ES-I3 (cell line): ENCODE measurements around the gene PHYHIPL.
"Not testable (repeated sequence)": the region's sequence is repeated elsewhere in the genome, so short reads cannot be mapped to it uniquely, and the experiment has no call there.

Source experiments
- H3K36me3 ChIP-seq: 2 replicates; pipeline ENCODE4 v1.6.1; 2013; ENCODE audit warnings: mild to moderate bottlenecking, low read length, control low read depth, moderate library complexity; ENCODE audit not compliant: insufficient read depth
- H3K4me1 ChIP-seq: 2 replicates; pipeline ENCODE4 v1.6.1; 2013; ENCODE audit warnings: mild to moderate bottlenecking, control low read depth, low read length; ENCODE audit not compliant: insufficient read depth
- H3K9ac ChIP-seq: 2 replicates; pipeline ENCODE4 v1.6.1; 2013; ENCODE audit warnings: low read depth, mild to moderate bottlenecking, low read length, moderate library complexity
- H3K9me3 ChIP-seq: 2 replicates; pipeline ENCODE4 v1.6.1; 2013; ENCODE audit warnings: mild to moderate bottlenecking, low read length, moderate library complexity; ENCODE audit not compliant: control insufficient read depth, insufficient read depth

Gene PHYHIPL

DNA sequence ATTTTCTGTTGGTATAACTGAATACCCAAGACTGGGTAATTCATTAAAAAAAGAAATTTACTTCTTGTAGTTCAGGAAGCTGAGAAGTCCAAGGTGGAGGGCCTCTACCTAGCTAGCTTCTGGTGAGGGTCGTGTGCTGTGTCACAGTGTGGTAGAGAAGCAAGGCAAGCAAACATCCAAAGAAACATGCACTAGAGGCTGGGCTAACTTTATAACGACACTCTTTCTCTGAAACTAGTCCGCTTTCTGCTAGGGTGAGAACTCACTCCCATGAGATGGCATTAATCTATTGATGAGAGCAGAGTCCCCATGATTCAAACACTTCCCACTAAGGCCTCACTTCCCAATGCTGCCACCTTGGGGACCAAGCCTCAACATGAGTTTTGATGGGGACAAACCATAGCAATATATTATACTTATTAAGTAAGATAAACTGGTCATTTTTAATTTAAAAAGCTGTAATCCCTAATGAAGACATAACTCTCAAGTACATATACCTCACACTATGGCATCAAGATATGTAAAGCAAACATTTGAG, 50.8 kb downstream of the PHYHIPL start:
- H3K36me3 ChIP-seq, result no peaks in the 10 kb centered on the region
- H3K9me3 ChIP-seq, result no peaks in the 10 kb centered on the region
- H3K9ac ChIP-seq, result no peak overlapping the region
- H3K4me1 ChIP-seq, result no peaks in the 10 kb centered on the region

DNA sequence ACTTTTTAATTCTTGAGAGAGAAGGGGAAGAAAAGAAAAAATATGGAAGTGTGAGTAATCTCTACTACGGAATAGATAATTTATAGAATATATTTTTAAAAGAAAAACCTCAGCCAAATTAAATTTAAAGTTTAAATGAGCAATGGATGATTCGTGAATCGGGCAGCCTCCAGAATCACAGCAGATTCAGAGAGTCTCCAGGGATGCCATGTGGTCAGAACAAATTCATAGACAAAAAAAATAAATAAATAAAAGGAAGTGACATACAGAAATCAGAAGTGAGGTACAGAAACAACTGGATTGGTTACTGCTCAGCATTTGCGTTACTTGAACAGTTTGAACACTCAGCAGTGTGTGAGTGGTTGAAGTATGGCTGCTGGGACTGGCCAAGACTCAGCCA, 53.0 kb downstream of the PHYHIPL start:
- Histone ChIP-seq H3K36me3 (no peaks in the 10 kb centered on the region), H3K4me1 (no peaks in the 10 kb centered on the region), H3K9me3 (no peaks in the 10 kb centered on the region), H3K9ac (no peak overlapping the region)

DNA sequence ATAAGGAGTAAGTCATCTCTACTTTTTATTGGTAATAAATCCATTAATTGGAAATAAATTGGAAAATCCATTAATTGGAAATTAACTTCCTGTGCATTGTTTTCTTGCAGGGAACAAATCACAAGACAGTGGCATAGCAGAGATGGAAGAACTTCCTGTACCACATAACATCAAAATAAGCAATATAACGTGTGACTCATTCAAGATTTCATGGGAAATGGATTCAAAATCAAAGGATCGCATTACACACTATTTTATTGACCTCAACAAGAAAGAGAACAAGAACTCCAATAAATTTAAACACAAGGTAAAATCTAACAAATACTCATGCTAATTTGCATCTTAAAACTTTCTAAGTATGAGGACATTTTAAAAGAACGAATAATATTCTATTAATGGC, 57.8 kb downstream of the PHYHIPL start:
- Histone ChIP-seq H3K4me1 (no peaks in the 10 kb centered on the region), H3K9ac (no peak overlapping the region), H3K36me3 (no peaks in the 10 kb centered on the region), H3K9me3 (no peaks in the 10 kb centered on the region)

DNA sequence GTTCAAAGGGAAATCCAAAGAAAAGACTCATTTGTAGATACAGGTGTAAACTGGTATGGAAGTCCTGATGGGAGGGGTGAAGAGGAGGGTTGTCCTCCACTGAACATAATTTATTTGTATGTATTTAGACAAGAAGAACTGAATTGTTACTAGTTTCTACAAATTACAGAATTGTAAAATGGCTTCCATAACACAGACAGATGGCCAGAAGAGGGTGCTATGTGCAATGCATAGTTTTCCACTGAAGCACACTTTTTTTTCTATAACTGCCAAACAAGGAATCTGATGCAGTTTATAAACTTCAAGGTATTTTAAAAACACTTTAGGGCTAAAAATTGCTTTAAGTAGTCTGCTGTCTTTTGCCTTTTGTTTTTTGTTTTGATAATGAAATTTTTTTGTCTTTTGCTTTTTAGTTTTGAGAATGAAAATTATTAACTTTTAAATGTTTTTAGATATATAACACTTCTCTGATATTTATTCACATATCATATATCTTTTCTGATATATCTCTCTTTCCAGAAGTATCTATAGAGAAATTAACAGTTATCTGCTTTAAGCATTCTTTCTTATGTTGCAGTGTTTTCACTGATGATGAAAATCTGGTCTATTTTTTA, 58.5 kb downstream of the PHYHIPL start:
- Histone ChIP-seq H3K4me1 (no peaks in the 10 kb centered on the region), H3K9me3 (no peaks in the 10 kb centered on the region), H3K36me3 (no peaks in the 10 kb centered on the region), H3K9ac (no peak overlapping the region)

DNA sequence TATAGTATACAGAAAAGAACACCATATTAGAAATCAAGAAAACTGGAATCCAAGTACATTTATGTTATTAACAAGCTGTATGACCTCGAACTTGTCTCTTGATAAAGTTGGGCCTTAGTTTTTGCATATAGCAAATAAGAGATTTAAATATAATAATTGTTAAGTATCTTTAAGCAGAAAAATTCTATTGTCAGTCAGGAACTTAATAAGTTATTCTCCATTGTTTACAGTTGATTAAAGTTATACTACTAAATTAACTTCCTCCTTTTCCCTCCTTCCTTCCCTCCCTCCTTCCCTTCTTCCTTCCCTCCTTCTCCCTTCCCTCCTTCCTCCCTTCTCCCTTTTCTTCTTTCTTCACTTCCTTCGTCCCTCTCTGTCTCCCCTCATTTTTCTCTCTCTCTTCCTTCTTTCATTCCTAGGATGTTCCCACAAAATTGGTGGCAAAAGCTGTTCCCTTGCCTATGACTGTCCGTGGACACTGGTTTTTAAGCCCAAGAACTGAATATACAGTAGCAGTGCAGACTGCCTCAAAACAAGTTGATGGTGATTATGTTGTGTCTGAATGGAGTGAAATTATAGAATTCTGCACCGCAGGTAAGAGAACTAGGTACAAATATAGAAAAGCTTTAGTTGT, 59.7 kb downstream of the PHYHIPL start:
- Histone ChIP-seq H3K9me3 (no peaks in the 10 kb centered on the region), H3K36me3 (no peaks in the 10 kb centered on the region), H3K4me1 (no peaks in the 10 kb centered on the region), H3K9ac (no peak overlapping the region)

DNA sequence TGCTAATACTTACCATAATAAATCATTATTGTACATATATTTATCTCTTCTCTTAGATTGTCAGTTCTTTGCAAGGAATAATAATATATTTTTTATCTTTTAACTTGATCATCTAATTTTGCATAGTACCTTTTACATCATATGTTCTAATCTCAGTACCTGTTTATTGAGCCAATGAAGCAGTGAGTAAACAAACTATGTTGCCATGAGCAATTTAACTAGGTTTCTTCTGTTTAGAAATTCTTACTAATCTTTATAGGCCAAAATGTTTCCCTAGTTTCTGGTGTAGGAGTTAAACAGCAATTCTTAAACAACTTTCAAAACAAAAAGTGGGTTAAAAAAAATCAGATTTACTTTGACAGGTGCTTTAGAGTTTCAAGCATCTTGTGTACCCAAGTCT, 61.3 kb downstream of the PHYHIPL start:
- H3K9me3 ChIP-seq, result no peaks in the 10 kb centered on the region
- no peaks in the 10 kb centered on the region for H3K4me1 ChIP-seq
- no peak overlapping the region for H3K9ac ChIP-seq
- H3K36me3 ChIP-seq, result no peaks in the 10 kb centered on the region

DNA sequence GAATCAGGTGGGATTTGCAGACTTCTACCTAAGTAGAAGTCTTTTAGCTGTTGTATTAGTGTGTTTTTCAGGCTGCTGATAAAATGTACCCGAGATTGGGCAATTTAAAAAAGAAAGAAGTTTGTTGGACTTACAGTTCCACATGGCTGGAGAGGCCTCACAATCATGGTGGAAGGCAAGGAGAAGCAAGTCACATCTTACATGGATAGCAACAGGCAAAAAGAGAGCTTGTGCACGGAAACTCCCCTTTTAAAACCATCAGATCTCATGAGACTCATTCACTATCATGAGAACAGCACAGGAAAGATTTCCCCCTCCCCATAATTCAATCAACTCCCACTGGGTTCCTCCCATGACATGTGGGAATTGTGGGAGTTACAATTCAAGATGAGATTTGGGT, 62.7 kb downstream of the PHYHIPL start:
- H3K9ac ChIP-seq, H3K36me3 ChIP-seq, H3K4me1 ChIP-seq: not testable (repeated sequence)

DNA sequence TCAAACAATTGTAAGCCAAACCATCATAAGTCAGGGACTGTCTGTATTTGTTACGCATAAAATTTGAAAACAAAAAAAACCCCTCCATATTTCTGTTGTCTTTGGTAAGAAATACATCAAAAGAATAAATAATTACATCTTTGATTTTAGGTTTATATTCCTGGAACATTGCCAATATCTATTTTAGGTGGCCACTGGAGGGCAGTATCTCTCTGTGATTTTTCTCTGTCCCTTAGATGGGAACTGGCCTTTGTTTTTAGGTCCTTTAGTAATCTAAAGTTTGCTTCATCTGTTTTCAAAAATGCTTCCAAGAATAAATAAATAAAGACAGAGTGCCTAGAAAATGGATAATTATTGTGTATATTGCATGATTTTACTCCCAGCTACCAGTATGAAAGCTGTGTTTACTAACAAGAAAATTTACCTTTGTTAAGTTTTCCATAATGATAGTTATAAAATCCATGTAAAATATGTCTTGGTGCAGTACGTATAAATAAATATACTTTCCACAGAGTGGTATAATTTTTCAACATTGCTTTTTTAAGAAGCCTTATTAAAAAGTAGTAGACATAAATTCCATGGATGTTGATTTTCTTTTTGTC, 64.2 kb downstream of the PHYHIPL start:
- H3K9me3 ChIP-seq, result no peaks in the 10 kb centered on the region
- H3K9ac ChIP-seq, result no peak overlapping the region
- H3K36me3 ChIP-seq, result no peaks in the 10 kb centered on the region
- no peaks in the 10 kb centered on the region for H3K4me1 ChIP-seq

More for the DNA sequence above, 62.7 kb downstream of the PHYHIPL start:
- not testable (repeated sequence) for H3K9me3 ChIP-seq

DNA sequence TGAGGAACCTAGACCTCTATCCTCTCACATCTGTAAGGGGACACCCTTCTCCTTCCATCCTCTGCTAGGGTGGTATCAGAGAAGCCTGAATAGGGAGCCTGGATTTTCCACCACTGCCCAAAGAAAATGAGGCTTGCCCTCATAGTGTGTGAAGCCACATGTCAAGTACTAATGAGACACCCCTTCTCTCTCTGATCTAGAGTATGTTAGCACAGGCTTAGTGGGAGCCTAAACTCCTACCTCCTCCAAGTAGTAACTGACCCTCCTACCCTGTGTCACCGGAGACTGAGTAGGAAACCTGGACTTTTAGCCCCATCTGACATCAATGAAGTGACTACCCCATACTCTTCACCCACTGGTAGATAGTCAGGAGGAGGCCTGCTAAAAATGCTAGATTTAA, 65.6 kb downstream of the PHYHIPL start:
- Histone ChIP-seq H3K9ac (no peak overlapping the region), H3K4me1 (no peaks in the 10 kb centered on the region), H3K9me3 (no peaks in the 10 kb centered on the region), H3K36me3 (no peaks in the 10 kb centered on the region)

DNA sequence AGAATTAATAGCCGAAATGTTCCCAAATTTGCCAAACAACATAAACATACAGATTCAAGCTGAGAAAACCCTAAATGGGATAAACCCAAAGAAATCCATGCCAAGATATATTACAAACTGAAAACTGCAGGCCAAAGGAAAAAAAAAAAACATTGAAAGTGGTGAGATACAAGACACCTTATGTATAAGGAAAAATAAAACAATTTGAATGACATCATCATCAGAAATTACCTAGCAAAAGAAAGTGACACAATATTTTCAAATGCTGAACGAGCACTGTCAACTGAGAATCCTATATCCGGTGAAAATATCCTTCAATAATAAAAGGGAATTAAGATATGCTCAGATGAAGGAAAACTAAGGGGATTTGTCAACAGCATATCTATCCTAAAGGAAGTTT, 66.5 kb downstream of the PHYHIPL start:
- Histone ChIP-seq H3K9me3 (no peaks in the 10 kb centered on the region), H3K36me3 (no peaks in the 10 kb centered on the region), H3K4me1 (no peaks in the 10 kb centered on the region), H3K9ac (no peak overlapping the region)

DNA sequence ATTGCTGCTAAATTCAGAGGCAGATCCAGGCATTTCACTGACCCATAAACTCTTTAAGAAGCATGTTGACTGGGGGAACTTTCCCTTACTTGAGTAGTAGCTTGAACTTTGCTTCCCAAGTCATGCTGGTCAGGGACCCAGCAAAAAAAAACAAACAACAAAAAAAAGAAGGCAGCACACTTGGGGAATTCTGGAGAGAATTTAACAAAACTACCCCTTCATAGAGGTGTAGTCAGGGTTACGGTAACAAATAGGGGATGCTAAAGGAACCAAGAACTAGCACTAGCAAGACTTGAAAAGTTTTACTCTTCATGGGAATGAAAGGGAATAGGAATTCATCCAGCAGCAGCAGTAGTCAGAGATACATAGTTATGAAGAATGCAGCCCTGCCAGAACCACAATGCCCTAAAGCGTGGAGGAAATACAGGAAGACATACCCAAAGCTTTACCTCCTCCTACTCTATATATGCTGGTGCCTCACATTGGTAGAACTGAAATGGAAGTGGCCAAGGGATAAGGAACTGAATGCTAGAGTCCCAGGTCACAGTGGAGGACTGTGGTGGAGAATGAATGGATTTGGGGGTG, 67.3 kb downstream of the PHYHIPL start:
- H3K4me1 ChIP-seq, result no peaks in the 10 kb centered on the region
- H3K36me3 ChIP-seq, result no peaks in the 10 kb centered on the region
- no peaks in the 10 kb centered on the region for H3K9me3 ChIP-seq
- H3K9ac ChIP-seq, result no peak overlapping the region

DNA sequence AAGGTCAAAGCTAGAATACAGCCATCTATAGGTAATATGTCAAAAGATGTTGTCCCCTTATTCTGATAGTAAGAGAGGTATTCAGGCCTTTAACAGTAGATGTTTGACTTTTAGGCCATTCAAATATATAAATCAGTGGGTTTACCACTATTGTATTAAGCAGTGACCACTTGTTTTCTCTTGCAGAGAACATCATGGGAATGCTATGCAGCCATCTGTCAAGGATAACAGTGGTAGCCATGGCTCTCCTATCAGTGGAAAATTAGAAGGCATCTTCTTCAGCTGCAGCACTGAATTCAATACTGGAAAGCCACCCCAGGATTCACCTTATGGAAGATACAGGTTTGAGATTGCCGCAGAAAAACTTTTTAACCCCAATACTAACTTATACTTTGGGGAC, 68.4 kb downstream of the PHYHIPL start:
- Histone ChIP-seq H3K9ac (no peak overlapping the region), H3K4me1 (no peaks in the 10 kb centered on the region), H3K36me3 (no peaks in the 10 kb centered on the region), H3K9me3 (no peaks in the 10 kb centered on the region)

DNA sequence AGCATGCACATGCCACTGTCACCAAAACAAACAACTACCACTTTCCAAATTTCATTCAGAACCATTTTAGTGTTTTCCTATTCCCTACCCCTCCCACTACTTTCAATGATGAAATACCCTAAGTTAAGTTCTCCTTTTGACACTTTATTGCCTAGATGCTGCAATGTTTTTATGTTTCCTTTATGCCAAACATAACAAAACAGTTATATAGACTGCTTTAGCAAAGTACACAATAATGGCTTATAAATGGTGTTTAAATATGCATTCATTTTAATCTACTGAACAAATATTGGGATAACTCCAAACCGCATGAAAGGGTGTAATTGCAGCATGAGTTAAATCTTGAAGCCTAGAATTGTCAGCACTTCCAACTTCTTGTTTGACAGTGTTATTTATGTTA, 69.2 kb downstream of the PHYHIPL start:
- Histone ChIP-seq H3K4me1 (no peaks in the 10 kb centered on the region), H3K36me3 (no peaks in the 10 kb centered on the region), H3K9me3 (no peaks in the 10 kb centered on the region), H3K9ac (no peak overlapping the region)

DNA sequence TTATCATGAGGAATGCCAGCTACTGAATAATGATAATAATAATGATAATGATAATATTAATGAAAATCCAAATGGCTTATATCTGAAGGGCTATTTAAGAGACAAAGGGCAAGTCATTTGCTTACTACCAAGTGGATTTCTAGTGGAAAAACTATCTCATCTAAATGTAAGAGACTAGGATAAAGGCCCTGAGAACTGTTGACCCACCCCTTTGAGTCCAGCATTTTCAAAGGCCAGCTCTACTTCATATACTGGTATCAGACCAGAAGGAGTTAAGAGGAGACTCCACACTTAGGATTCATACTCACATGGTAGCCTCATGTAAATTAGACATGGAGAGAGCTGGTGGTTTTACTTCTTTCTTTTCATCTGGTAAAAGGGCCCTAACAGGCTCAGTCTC, 76.0 kb downstream of the PHYHIPL start:
- Histone ChIP-seq H3K36me3 (no peaks in the 10 kb centered on the region), H3K9me3 (no peaks in the 10 kb centered on the region), H3K4me1 (no peaks in the 10 kb centered on the region), H3K9ac (no peak overlapping the region)

DNA sequence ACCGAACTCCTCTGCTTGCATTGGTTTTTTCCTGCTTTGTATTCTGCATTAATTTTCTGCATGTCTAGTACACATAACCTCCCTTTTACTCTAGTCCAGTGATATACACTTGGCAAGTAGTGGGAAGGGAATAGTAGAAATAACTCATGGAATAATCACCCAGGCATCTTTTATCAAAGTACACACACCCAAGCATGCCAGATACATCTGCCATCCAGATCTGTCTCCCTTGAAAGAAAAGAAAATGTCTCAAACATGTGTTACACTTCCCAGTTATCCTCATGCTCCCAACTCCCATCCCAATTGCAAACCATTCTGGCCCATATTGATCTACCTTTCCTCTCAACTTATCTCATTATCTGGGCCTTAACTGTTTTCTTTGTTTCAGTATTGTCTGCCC, 79.0 kb downstream of the PHYHIPL start:
- no peaks in the 10 kb centered on the region for H3K36me3 ChIP-seq
- H3K9me3 ChIP-seq, result no peaks in the 10 kb centered on the region
- no peaks in the 10 kb centered on the region for H3K4me1 ChIP-seq
- H3K9ac ChIP-seq, result no peak overlapping the region
